ENCODE data around the gene PRR16. TPM values are rescaled to one million over a fixed set of nuclear protein-coding genes. Genes with fewer than 3 reads are reported as not detected.
A peak's percentile ranks its signal among the peaks of the same experiment; 100 is the strongest.

The PRR16 gene
- total and polyA plus RNA-seq, 2 experiments from 2014 or later = 32.5 to 68.8 TPM

- WGBS, 2 experiments (ENCODE audit: low coverage in 1 of 2, low lambda C conversion rate in 2 of 2, missing lambda C conversion rate in 2 of 2) = 55 to 60% methylated on average over 3 of the region's 3 CpGs
- H3K9me2 ChIP-seq (ENCODE audit: insufficient read depth) = no peaks in the 10 kb centered on the region
- in situ Hi-C loops (cut with MboI) = no loop called here
- TF ChIP-seq EZH2 (IDR thresholded peaks at IDR 0.05; ENCODE audit: insufficient read depth, poor library complexity, severe bottlenecking) (no peak), EZH2phosphoT487 (IDR thresholded peaks at IDR 0.05; ENCODE audit: insufficient read depth, low read depth) (no peak)
- no peaks in the 10 kb centered on the region for H3K36me3 ChIP-seq (ENCODE audit: low read depth)
- H3K27ac ChIP-seq = no peak overlapping the region
- no peak overlapping the region for H3K4me3 ChIP-seq
- peaks cover 64% of the 10 kb centered on the region for H3K4me1 ChIP-seq (ENCODE audit: insufficient read depth)
- H3K9me3 ChIP-seq (ENCODE audit: low read depth) = no peaks in the 10 kb centered on the region
- H4K20me1 ChIP-seq (ENCODE audit: insufficient read depth) = no peaks in the 10 kb centered on the region
- peak; percentile 72 for DNase-seq
- H3K4me2 ChIP-seq (ENCODE audit: unreplicated experiment) = peak overlapping the region; percentile 23
- H3K9ac ChIP-seq = no peak overlapping the region
- H2AFZ ChIP-seq = no peak overlapping the region
- H3K27me3 ChIP-seq (replicated peaks; ENCODE audit: insufficient read depth) = no peaks in the 10 kb centered on the region
- H3F3A ChIP-seq (ENCODE audit: insufficient read depth) = peaks cover 36% of the 10 kb centered on the region
- no peaks in the 10 kb centered on the region for H3K79me2 ChIP-seq (ENCODE audit: insufficient read depth)
Observed at GRCh38 chr5:120449501-120449900, 14.6 kb upstream of the PRR16 start.

GRCh38 chr5:120450910-120451309 is 13.2 kb upstream of the PRR16 start:
- Histone ChIP-seq H2AFZ (no peak overlapping the region), H3K9ac (no peak overlapping the region), H3K27ac (no peak overlapping the region), H3K9me2 (ENCODE audit: insufficient read depth) (no peaks in the 10 kb centered on the region), H3K4me3 (no peak overlapping the region), H3F3A (ENCODE audit: insufficient read depth) (peaks cover 34% of the 10 kb centered on the region), H3K9me3 (ENCODE audit: low read depth) (no peaks in the 10 kb centered on the region), H3K27me3 (replicated peaks; ENCODE audit: insufficient read depth) (no peaks in the 10 kb centered on the region), H4K20me1 (ENCODE audit: insufficient read depth) (no peaks in the 10 kb centered on the region), H3K79me2 (ENCODE audit: insufficient read depth) (no peaks in the 10 kb centered on the region), H3K4me1 (ENCODE audit: insufficient read depth) (peaks cover 60% of the 10 kb centered on the region), H3K4me2 (ENCODE audit: unreplicated experiment) (no peak overlapping the region), H3K36me3 (ENCODE audit: low read depth) (no peaks in the 10 kb centered on the region)
- TF ChIP-seq EZH2 (IDR thresholded peaks at IDR 0.05; ENCODE audit: insufficient read depth, poor library complexity, severe bottlenecking) (no peak), EZH2phosphoT487 (IDR thresholded peaks at IDR 0.05; ENCODE audit: insufficient read depth, low read depth) (no peak)
- DNase-seq = no peak
- WGBS, 2 experiments (ENCODE audit: low coverage in 1 of 2, low lambda C conversion rate in 2 of 2, missing lambda C conversion rate in 2 of 2) = 98 to 100% methylated on average over 5 of the region's 5 CpGs
- in situ Hi-C loops (cut with MboI) = loop anchor here (10.0 to 25.0 kb wide), 3 partner anchors 386 to 989 kb away; partner anchors contain the start of gene HSD17B4

- Histone ChIP-seq H3K79me2 (ENCODE audit: insufficient read depth) (no peaks in the 10 kb centered on the region), H3K27me3 (replicated peaks; ENCODE audit: insufficient read depth) (no peaks in the 10 kb centered on the region), H3K4me1 (ENCODE audit: insufficient read depth) (peaks cover 55% of the 10 kb centered on the region), H2AFZ (no peak overlapping the region), H3K9me3 (ENCODE audit: low read depth) (no peaks in the 10 kb centered on the region), H3K9me2 (ENCODE audit: insufficient read depth) (no peaks in the 10 kb centered on the region), H4K20me1 (ENCODE audit: insufficient read depth) (no peaks in the 10 kb centered on the region), H3K27ac (no peak overlapping the region), H3F3A (ENCODE audit: insufficient read depth) (peaks cover 30% of the 10 kb centered on the region), H3K36me3 (ENCODE audit: low read depth) (no peaks in the 10 kb centered on the region), H3K9ac (no peak overlapping the region), H3K4me2 (ENCODE audit: unreplicated experiment) (no peak overlapping the region), H3K4me3 (no peak overlapping the region)
- in situ Hi-C loops (cut with MboI) = loop anchor here (10.0 to 25.0 kb wide), 3 partner anchors 387 to 989 kb away; partner anchors contain the start of gene HSD17B4
- DNase-seq = no peak
- no peak for TF ChIP-seq EZH2phosphoT487 (IDR thresholded peaks at IDR 0.05; ENCODE audit: insufficient read depth, low read depth)
- WGBS, 2 experiments (ENCODE audit: low coverage in 1 of 2, low lambda C conversion rate in 2 of 2, missing lambda C conversion rate in 2 of 2) = 96 to 99% methylated on average over 9 of the region's 9 CpGs
Observed at GRCh38 chr5:120451445-120451844, 12.7 kb upstream of the PRR16 start.

GRCh38 chr5:120452471-120452870 is 11.6 kb upstream of the PRR16 start:
- in situ Hi-C loops (cut with MboI) = loop anchor here (10.0 to 25.0 kb wide), 3 partner anchors 388 to 990 kb away; partner anchors contain the start of gene HSD17B4
- no peaks in the 10 kb centered on the region for H4K20me1 ChIP-seq (ENCODE audit: insufficient read depth)
- no peaks in the 10 kb centered on the region for H3K9me2 ChIP-seq (ENCODE audit: insufficient read depth)
- no peaks in the 10 kb centered on the region for H3K27me3 ChIP-seq (replicated peaks; ENCODE audit: insufficient read depth)
- H3K9me3 ChIP-seq (ENCODE audit: low read depth) = no peaks in the 10 kb centered on the region
- peaks cover 19% of the 10 kb centered on the region; the same call in 1 of the 2 replicates for H3F3A ChIP-seq (ENCODE audit: insufficient read depth)
- H3K4me1 ChIP-seq (ENCODE audit: insufficient read depth) = peaks cover 44% of the 10 kb centered on the region
- H3K9ac ChIP-seq = no peak overlapping the region
- H3K79me2 ChIP-seq (ENCODE audit: insufficient read depth) = no peaks in the 10 kb centered on the region
- no peaks in the 10 kb centered on the region for H3K36me3 ChIP-seq (ENCODE audit: low read depth)
- peak; percentile 20 for DNase-seq
- no peak overlapping the region for H3K4me2 ChIP-seq (ENCODE audit: unreplicated experiment)
- 70 to 71% methylated on average over 1 of the region's 1 CpG for WGBS, 2 experiments (ENCODE audit: low coverage in 1 of 2, low lambda C conversion rate in 2 of 2, missing lambda C conversion rate in 2 of 2)
- no peak overlapping the region for H3K27ac ChIP-seq
- no peak overlapping the region for H3K4me3 ChIP-seq
- TF ChIP-seq EZH2phosphoT487 (IDR thresholded peaks at IDR 0.05; ENCODE audit: insufficient read depth, low read depth) = no peak
- no peak for TF ChIP-seq EZH2 (IDR thresholded peaks at IDR 0.05; ENCODE audit: insufficient read depth, poor library complexity, severe bottlenecking)
- H2AFZ ChIP-seq = no peak overlapping the region
